K562 (cell line): Measurements from ENCODE around the gene NAT9. TPM values are rescaled to one million over a fixed set of nuclear protein-coding genes. Genes with fewer than 3 reads are reported as not detected.

Experiments used
- ATAC-seq: fragments of 200-7000 bp; cut with Tn5 transposase; 3 replicates; pipeline ENCODE4 v1.9.1; 2020; ENCODE audit warnings: moderate library complexity
- BruUV-seq: library from RNA; stranded (reverse); fragments of 400-500 nt; replicated peaks from 2 replicates; lab custom pipeline; 2021; lab: Mats Ljungman, UMichigan
- CTCF ChIA-PET: fragments of 300-600 bp; formaldehyde crosslinking; extraction: SDS; loops from one replicate; lab custom pipeline; 2021; ENCODE audit warnings: low intra/inter-chr PET ratio; lab: Yijun Ruan, JAX
- POLR2A ChIA-PET: fragments of 300-600, 350-650 bp; sonication (Branson Sonifier 250); formaldehyde crosslinking; extraction: SDS; loops from one replicate; lab custom pipeline; 2021; ENCODE audit warnings: antibody characterized with exemption, inconsistent platforms; lab: Yijun Ruan, JAX
- DNase-seq, 4 experiments: peaks; one replicate each; pipeline versions ENCODE4 v3.0.0 to v3.0.0-alpha.2; 2011 to 2018; ENCODE audit warnings: low spot score in 3 of 4, mixed read lengths in 3 of 4; ENCODE audit errors: extremely low read depth in 1 of 4
- FAIRE-seq: peaks from 2 replicates; lab custom pipeline; 2011; peaks lifted over from hg19 to GRCh38; lab: Jason Lieb, UNC
- H2AFZ ChIP-seq: 2 replicates; pipeline ENCODE4 v1.6.0; 2011; ENCODE audit warnings: low read depth, low read length, control low read depth, inconsistent platforms
- H3K27ac ChIP-seq: fragments of 200-600 bp; 3 replicates; pipeline ENCODE4 v1.8.0; 2011; ENCODE audit warnings: low read depth, mild to moderate bottlenecking, control low read depth, inconsistent platforms, low read length, moderate library complexity, mixed read lengths; ENCODE audit errors: extremely low read depth
- H3K27me3 ChIP-seq, 2 experiments: fragments of 300-600 bp in 1 of 2; 2 replicates in 1 of 2; 3 replicates in 1 of 2; pipeline versions ENCODE4 v1.6.0 to v1.8.0; 2011; ENCODE audit warnings: inconsistent platforms in 2 of 2, low read length in 2 of 2, mild to moderate bottlenecking in 1 of 2, mixed read lengths in 1 of 2, moderate library complexity in 1 of 2; ENCODE audit not compliant: control insufficient read depth in 2 of 2, insufficient read depth in 2 of 2
- H3K36me3 ChIP-seq: fragments of 300-600 bp; 3 replicates; pipeline ENCODE4 v1.8.0; 2011; ENCODE audit warnings: mild to moderate bottlenecking, low read length, inconsistent platforms; ENCODE audit not compliant: control insufficient read depth, insufficient read depth
- H3K4me1 ChIP-seq, 2 experiments: fragments of 200-600 bp in 1 of 2; replicated peaks in 1 of 2; 2 replicates in 1 of 2; 3 replicates in 1 of 2; pipeline versions ENCODE4 v1.5.1 to v1.8.0; 2011; ENCODE audit warnings: inconsistent platforms in 2 of 2, low read length in 2 of 2, mild to moderate bottlenecking in 1 of 2, mixed read lengths in 1 of 2, moderate library complexity in 1 of 2; ENCODE audit not compliant: control insufficient read depth in 2 of 2, insufficient read depth in 2 of 2
- H3K4me2 ChIP-seq: 2 replicates; pipeline ENCODE4 v1.6.1; 2011; ENCODE audit warnings: low read length, control low read depth, inconsistent platforms, mixed read lengths; ENCODE audit not compliant: insufficient read depth
- H3K4me3 ChIP-seq: fragments of 200-600 bp; sonication (generic), shearing (Covaris generic); 2 replicates; pipeline ENCODE4 v1.5.1; 2016; ENCODE audit warnings: control low read depth, inconsistent platforms
- H3K79me2 ChIP-seq: fragments of 200-600 bp; 3 replicates; pipeline ENCODE4 v1.8.0; 2011; ENCODE audit warnings: low read length, inconsistent platforms; ENCODE audit not compliant: control insufficient read depth, insufficient read depth
- H3K9ac ChIP-seq, 2 experiments: 2 replicates each; pipeline versions ENCODE4 v1.6.0 to v1.6.1; 2011; ENCODE audit warnings: low read depth in 2 of 2, low read length in 2 of 2, control low read depth in 1 of 2, inconsistent platforms in 1 of 2, mild to moderate bottlenecking in 1 of 2, mixed read lengths in 1 of 2; ENCODE audit not compliant: insufficient read depth in 1 of 2
- H3K9me1 ChIP-seq: one replicate; pipeline ENCODE4 v1.6.0; 2011; ENCODE audit warnings: inconsistent platforms, mild to moderate bottlenecking, low read length, moderate library complexity; ENCODE audit not compliant: control insufficient read depth, insufficient read depth
- H3K9me3 ChIP-seq: replicated peaks from 2 replicates; pipeline ENCODE4 v1.5.1; 2011; ENCODE audit warnings: low read depth, low read length, inconsistent platforms; ENCODE audit not compliant: control insufficient read depth, insufficient read depth
- H4K20me1 ChIP-seq: replicated peaks from 2 replicates; pipeline ENCODE4 v1.6.1; 2011; ENCODE audit warnings: low read length, inconsistent platforms, mixed read lengths; ENCODE audit not compliant: control insufficient read depth, insufficient read depth
- CEBPZ ChIP-seq: fragments of 150-350 bp; IDR thresholded peaks from 2 replicates; pipeline ENCODE4 v1.6.1; 2014; ENCODE audit warnings: low read depth, mild to moderate bottlenecking, low read length, borderline replicate concordance
- EP300 ChIP-seq: IDR thresholded peaks from 2 replicates; pipeline ENCODE4 v1.6.1; 2012; ENCODE audit warnings: low read length, improper control_type of control experiment
- FOXP1 ChIP-seq: sonication (generic); formaldehyde crosslinking; IDR thresholded peaks from 2 replicates; pipeline ENCODE4 v1.8.0; 2022; ENCODE audit warnings: mild to moderate bottlenecking, missing genetic modification reagents
- GTF3C2 ChIP-seq: IDR thresholded peaks from 3 replicates; pipeline ENCODE4 v1.6.1; 2011; ENCODE audit warnings: borderline replicate concordance, mild to moderate bottlenecking, moderate library complexity; ENCODE audit not compliant: insufficient read length; ENCODE audit errors: extremely low read depth
- SIN3A ChIP-seq, 2 experiments: fragments of 150-350 bp in 1 of 2; IDR thresholded peaks; 2 replicates each; pipeline ENCODE4 v1.6.1; 2011 to 2016; ENCODE audit warnings: borderline replicate concordance in 2 of 2, low read depth in 2 of 2, low read length in 2 of 2, mild to moderate bottlenecking in 2 of 2, moderate library complexity in 2 of 2; ENCODE audit not compliant: control insufficient read depth in 1 of 2
- TCF15 ChIP-seq: fragments of 250-450 bp; sonication (Bioruptor Pico); IDR thresholded peaks from 2 replicates; pipeline ENCODE4 v1.8.0; 2022; ENCODE audit warnings: moderate library complexity, mild to moderate bottlenecking, inconsistent platforms
- TEAD2 ChIP-seq: fragments of 450-650 bp; IDR thresholded peaks from 2 replicates; pipeline ENCODE4 v1.6.1; 2016; ENCODE audit warnings: missing genetic modification characterization, control low read depth, missing compliant biosample characterization
- ZNF175 ChIP-seq: fragments of 200-800 bp; sonication (Bioruptor generic); IDR thresholded peaks from 2 replicates; pipeline ENCODE4 v1.6.1; 2016; ENCODE audit warnings: low read depth, mild to moderate bottlenecking, missing genetic modification characterization, missing compliant biosample characterization
- ZNF24 ChIP-seq: fragments of 450-650 bp; IDR thresholded peaks from 2 replicates; pipeline ENCODE4 v1.6.1; 2016
- ZNF431 ChIP-seq: sonication (generic); formaldehyde crosslinking; IDR thresholded peaks from 2 replicates; pipeline ENCODE4 v1.8.0; 2022; ENCODE audit warnings: mild to moderate bottlenecking, missing genetic modification reagents
- ZNF586 ChIP-seq: fragments of 450-650 bp; formaldehyde crosslinking; conservative IDR thresholded peaks from 2 replicates; pipeline ENCODE4 v1.4.0; 2020; ENCODE audit warnings: mild to moderate bottlenecking, moderate library complexity
- WGBS: fragments of 100-300 bp; shearing (Covaris generic); methylation state at CpG from one replicate; pipeline ENCODE4 v1.1.6; 2016; ENCODE audit warnings: low coverage, mixed read lengths; ENCODE audit not compliant: insufficient coverage; ENCODE audit errors: missing lambda C conversion rate; 5-methylcytosine and 5-hydroxymethylcytosine counted together
- in situ Hi-C: fragments of 300-500 bp; cut with MboI; formaldehyde crosslinking; loops from 4 replicates; pipeline ENCODE4 v1.15.0; 2018; ENCODE audit warnings: inconsistent platforms, mixed read lengths
- intact Hi-C: fragments of 100-400 bp; cut with micrococcal nuclease; formaldehyde crosslinking; loops from 2 replicates; pipeline ENCODE4 v1.14.2; 2022
- polyA plus RNA-seq, 8 experiments: library from polyadenylated mRNA; depleted of rRNA in 4 of 8; stranded (reverse) in 5 of 8; unstranded in 3 of 8; fragments of >200 nt; fragmentation: Nextera tagmentation in 2 of 8; fragmentation: Illumina TruSeq in 1 of 8; extraction: Ambion mirVana in 2 of 8; extraction: Trizol in 1 of 8; gene quantifications; 2 replicates each; pipeline versions ENCODE4 v1.2.1 to v1.2.3, GENCODE V29; 2011 to 2014; ENCODE audit warnings: inconsistent platforms in 1 of 8, missing spikeins in 1 of 8
- total RNA-seq, 7 experiments: library from RNA; depleted of rRNA in 6 of 7; stranded (reverse); fragments of >200 nt in 6 of 7; fragmentation: Illumina TruSeq in 2 of 7; extraction: Trizol in 2 of 7; gene quantifications; 2 replicates each; pipeline versions ENCODE4 v1.2.1 to v1.2.3, GENCODE V29; 2011 to 2021; ENCODE audit warnings: low replicate concordance in 1 of 7
- TF ChIP-seq, protein P1 (sequence below): fragments of 200-800 bp; sonication (Bioruptor generic); IDR thresholded peaks from 2 replicates; pipeline ENCODE4 v1.6.1; 2017; ENCODE audit warnings: missing genetic modification characterization, missing compliant biosample characterization

The NAT9 gene
- total and polyA plus RNA-seq, 9 of the 15 experiments (the other 6 are each of a cell fraction or from before 2014, with no cell fraction given), result 4.2 to 63.6 (median 40.8) TPM

GRCh38 chr17:74798239-74798707, 22.1 kb upstream of the NAT9 start (continued):
- TF ChIP-seq GTF3C2 (no peak), TEAD2 (tag) (no peak)

DNA sequence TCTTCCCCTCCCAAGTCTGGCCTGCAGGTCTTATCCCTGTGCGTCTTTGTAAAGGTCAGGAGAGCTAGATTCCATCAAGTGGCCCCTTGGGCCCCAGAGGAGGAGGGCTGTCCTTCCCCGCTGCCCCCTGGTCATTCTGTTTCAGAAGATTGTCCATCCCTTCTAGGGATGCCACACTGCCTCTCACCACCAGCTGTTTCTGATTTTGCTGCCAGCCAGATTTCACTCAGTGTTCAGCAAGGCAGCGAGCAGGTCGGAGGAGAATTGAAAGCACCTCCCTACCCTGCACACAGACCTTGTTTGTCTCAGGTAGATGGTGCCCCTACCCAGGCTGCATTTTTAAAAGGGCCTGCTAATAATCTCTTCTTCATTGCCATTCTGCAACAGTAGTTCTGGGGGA, 21.7 kb upstream of the NAT9 start:
- ATAC-seq (no peak), DNase-seq (no peak), FAIRE-seq (no peak)
- H3K4me2 ChIP-seq, result no peak overlapping the region
- BruUV-seq, result no TSS peak
- no peak overlapping the region for H3K27ac ChIP-seq
- POLR2A ChIA-PET, result interaction anchor here (0.6 kb wide), 1 partner anchor 167 kb away, joined by 3 read pairs; no protein-coding TSS in a partner anchor
- CTCF ChIA-PET, result no interaction called here
- peaks cover 37% of the 10 kb centered on the region; the same call in 1 of the 3 replicates for H3K36me3 ChIP-seq
- no peaks in the 10 kb centered on the region for H3K79me2 ChIP-seq
- in situ Hi-C loops (no loop called here), intact Hi-C loops (no loop called here)
- no peak overlapping the region for H3K9ac ChIP-seq
- H3K9me1 ChIP-seq, result no peaks in the 10 kb centered on the region
- H3K4me1 ChIP-seq, result peaks cover 0 to 5% of the 10 kb centered on the region in 2 experiments; a peak in 1 of 5 replicates
- no peak overlapping the region for H2AFZ ChIP-seq
- 97% methylated on average over 3 of the region's 4 CpGs for WGBS
- H3K9me3 ChIP-seq, result no peaks in the 10 kb centered on the region
- H3K4me3 ChIP-seq, result no peak overlapping the region
- no peak for TF ChIP-seq ZNF24
- TF ChIP-seq, protein P1, sequence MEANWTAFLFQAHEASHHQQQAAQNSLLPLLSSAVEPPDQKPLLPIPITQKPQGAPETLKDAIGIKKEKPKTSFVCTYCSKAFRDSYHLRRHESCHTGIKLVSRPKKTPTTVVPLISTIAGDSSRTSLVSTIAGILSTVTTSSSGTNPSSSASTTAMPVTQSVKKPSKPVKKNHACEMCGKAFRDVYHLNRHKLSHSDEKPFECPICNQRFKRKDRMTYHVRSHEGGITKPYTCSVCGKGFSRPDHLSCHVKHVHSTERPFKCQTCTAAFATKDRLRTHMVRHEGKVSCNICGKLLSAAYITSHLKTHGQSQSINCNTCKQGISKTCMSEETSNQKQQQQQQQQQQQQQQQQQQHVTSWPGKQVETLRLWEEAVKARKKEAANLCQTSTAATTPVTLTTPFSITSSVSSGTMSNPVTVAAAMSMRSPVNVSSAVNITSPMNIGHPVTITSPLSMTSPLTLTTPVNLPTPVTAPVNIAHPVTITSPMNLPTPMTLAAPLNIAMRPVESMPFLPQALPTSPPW (CRISPR knock-in tag), result no peak
- no peak for TF ChIP-seq FOXP1 (CRISPR knock-in tag)
- TF ChIP-seq CEBPZ, result no peak
- no peak for TF ChIP-seq ZNF431 (CRISPR knock-in tag)
- no peak for TF ChIP-seq ZNF586 (CRISPR knock-in tag)
- no peak for TF ChIP-seq TCF15 (CRISPR knock-in tag)
- no peak for TF ChIP-seq SIN3A (IDR thresholded peaks at IDR 0.05; ENCODE audit: borderline replicate concordance in 2 of 2, control insufficient read depth in 1 of 2, low read depth in 2 of 2, low read length in 2 of 2)
- no peak for TF ChIP-seq ZNF175
- TF ChIP-seq EP300, result no peak
- no peaks in the 10 kb centered on the region for H3K27me3 ChIP-seq
- 0 out of 2 replicates have a peak, but pooled peaks cover 9% of the 10 kb centered on the region for H4K20me1 ChIP-seq
